Retina (tissue), 1 donor: Measurements from ENCODE around the gene TECPR1.
"Not testable (repeated sequence)": the region's sequence is repeated elsewhere in the genome, so short reads cannot be mapped to it uniquely, and the experiment has no call there.

Experiments used
- DNase-seq: peaks from one replicate; pipeline ENCODE4 v3.0.0-alpha.2; 2016

TECPR1 gene

DNA sequence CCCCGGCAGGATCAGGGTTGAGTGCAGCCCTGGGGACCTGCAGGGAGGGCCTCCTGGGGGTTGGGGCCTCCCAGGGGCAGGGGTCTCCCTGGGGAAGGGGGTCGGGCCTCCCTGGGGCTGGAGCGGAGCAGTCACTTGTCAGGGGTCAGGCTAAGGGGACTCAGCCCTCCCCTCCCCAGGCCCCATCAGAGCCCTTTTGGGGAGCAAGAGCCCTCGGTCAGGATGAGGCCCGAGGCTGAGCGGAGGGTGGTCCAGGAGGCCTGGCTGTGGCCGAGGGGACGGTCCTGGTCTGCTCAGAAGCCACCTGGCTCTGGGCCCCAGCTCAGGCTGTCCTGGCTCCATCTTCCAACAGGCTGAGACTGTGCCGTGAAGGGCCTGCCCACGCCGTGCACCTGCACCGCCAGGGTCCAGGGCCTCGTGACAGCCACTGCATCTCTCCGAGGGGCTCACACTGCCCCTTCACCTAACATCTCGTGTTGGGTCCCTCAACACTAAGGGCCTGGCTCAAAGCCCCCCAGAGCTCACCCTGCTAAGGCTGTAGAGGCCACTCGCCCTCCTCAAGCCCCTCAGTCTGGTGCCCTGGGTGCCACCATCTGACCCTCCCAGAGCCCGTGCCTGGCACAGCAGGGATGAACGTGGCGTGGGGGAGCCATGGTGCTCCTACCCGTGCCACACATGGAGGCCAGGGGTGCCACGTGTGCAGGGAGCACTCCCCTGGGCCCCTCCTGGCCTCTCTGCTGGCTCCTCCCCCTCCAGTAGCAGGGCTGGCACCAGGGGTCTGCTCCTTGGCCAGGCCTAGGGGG lies 27.9 kb downstream of the TECPR1 start:
- DNase-seq: no peak

DNA sequence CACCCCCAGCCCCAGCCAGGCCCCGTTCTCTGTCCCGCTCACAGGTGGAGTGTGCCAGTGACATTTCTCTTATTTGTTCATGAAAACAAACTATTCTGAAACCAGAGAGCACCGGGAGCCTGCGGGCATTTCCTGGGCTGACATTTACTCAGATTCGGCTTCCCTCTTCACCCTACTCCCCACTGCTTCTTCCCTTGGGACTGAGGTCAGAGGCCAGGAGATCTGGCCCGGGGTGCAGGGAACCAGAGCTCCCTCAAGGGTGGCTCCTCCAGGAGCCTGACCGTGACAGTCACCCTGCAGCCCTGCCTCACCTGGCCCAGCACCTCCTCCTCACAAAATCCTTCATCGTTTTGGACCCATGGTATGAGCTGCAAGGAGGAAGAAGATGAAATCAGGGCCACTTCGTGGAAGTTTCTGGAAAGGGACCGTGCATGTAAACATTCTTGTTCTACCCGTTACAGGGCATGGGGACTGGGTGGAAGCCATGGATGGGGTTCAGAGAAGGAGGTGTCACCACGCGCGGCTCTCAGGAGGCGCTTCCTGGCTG lies 28.6 kb downstream of the TECPR1 start:
- no peak for DNase-seq

DNA sequence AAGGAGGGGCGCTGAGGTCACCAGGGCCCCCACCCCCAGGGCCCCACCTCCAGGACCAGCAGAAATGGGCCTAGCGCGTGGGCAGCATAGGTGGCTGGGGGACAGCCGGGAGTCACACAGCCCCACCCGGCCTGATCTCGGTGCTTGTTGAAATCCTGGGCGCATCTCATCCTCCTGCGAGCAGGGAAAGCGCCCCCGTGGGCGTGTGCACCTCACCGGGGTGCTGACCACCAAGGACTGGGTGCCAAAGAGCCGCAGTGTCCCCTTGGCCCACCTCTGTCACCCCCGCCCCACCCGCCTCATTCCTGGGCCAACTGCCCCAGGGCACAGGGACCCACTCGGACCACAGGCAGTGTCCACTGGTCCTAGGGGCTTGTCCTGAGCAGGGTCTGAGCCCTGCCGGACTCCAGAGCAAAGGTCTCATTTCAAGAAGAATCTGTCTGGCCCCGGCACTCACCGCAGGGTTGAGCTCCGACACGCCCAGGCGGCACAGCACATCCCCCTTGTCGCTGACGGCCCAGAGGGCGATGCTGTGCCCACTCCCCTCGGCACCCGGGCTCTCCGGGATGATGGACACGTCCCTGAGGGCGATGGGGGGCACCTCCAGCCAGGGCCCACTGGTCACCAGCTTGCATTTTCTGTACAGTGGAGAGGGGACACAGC lies 29.4 kb downstream of the TECPR1 start:
- DNase-seq: no peak

DNA sequence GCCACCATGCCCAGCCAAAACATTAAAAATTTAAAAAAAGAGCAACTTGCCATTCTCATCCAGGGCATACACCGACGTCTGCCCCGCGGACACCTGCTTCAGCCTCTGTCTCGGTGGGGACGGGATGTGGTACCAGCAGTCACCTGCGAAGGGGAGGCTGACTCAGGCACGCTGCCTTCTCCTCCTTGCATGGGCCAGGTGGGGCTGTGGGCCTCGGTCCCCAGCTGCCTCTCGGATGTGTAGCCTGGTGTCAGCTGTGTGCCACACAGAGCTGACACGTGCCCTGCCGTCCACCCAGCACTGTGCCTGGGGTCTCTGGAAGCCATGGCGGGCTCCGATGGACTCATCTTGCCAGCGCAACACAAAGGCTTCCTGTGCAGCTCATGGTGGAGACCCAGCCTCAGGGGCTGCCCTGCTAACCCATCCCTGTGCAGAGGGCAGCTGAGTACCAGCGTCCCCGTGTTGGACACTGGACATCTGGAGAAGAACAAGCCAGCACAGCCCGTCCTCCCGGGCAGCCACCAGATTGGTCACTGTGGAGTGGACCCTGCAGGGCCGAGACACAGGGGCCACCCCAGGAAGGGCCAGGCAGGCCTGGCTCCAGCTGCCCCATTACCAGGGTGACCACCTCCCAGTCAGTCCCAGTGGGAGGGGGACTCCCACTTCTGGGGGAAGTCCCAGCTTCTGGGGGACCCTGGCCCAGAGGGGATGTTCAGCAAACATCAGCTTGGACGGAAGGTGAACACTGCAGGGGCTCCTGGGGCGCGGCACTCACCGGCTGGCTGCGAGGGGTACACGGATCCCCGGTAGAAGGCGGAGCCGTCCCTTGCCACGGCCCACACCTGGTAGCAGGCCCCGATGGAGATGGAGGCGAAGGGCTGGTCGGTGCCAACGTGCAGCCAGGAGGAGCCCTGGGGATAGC lies 30.2 kb downstream of the TECPR1 start:
- DNase-seq: no peak

DNA sequence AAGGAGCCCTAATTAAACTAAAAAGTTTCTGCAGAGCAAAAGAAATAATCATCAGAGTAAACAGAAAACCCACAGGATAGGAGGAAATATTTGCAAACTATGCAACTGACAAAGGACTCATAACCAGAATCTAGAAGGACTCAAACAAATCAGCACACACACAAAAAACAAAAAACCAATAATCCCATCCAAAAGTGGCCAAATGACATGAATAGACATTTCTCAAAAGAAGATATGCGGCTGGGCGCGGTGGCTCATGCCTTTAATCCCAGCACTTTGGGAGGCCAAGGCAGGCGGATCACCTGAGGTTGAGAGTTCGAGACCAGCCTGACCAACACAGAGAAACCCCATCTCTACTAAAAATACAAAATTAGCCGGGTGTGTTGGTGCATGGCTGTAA lies 32.6 kb downstream of the TECPR1 start:
- DNase-seq: not testable (repeated sequence)

DNA sequence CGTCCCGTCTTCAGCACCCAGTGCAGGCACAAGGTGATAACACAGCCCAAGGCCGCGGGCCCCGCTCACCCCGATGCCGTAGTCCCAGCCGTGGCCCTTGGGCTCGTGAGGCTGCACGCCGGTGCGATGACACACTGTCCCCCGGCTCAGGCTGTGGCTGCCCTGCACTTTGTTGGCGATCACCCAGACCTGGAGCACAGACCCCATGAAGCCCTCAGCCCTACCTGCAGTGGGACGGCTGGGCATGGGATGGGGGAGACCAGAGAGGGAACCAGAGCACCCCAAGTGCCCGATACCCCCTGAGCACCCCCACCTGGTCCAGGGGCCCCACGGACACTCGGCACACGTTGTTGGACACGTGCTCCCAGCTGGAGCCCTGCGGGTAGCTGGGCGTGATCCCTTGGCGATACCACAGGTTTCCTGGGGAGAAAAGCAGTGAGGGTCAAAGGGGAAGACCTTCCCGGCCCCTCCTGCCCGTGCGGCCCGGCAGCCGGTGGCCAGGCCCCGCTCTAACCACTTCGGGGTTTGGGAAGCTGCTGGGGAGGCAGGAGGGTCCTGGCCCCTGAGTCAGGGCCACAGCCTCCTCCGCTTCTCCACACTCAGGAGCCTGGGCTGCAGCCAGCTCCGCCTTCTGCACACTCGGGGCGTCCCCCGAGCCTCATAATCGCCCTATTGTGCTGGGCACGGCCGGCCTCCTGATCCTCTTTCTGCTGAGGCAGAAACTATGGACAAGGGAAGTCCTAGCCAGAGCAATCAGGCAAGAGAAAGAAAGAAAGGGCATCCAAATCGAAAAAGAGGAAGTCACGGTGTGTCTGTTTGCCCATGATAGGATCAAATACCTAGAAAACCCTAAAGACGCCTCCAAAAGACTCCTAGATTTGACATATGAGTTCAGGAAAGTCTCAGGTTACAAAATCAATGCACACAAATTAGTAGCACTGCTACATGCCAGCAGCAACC lies 34.1 kb downstream of the TECPR1 start:
- DNase-seq: no peak

DNA sequence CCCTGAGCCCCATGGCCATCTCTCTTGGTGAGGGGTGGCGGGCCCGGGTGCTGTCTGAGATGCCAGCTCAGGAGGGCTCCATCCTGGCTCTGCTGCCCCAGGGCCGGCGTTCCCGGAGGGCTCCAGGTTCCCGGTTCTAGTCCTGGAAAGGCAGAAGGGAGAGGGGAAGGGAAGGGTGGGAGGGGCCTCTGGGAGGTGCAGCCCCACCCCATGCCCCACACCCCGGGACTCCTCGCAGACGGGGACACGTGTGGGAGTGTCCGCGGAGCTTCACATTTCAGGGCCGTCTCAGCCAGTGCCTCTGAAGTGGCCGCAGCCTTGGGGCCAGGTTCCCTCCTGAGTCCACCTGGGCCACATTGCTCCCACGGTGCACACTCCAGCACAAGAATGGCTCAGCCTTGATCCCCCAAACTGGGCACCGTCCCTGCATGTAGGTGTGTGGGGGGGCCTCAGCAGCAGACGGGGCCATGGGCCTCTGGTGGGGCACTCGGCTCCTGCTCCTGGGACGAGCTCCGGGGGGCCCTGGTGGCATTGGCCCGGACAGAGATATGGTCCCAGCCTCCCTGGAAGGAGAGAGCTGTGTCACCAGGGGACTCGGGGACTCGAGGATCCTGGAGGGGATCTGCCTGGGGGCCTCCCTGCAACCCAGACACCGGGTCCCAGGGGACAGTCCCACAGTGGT lies 35.0 kb downstream of the TECPR1 start:
- DNase-seq: no peak

DNA sequence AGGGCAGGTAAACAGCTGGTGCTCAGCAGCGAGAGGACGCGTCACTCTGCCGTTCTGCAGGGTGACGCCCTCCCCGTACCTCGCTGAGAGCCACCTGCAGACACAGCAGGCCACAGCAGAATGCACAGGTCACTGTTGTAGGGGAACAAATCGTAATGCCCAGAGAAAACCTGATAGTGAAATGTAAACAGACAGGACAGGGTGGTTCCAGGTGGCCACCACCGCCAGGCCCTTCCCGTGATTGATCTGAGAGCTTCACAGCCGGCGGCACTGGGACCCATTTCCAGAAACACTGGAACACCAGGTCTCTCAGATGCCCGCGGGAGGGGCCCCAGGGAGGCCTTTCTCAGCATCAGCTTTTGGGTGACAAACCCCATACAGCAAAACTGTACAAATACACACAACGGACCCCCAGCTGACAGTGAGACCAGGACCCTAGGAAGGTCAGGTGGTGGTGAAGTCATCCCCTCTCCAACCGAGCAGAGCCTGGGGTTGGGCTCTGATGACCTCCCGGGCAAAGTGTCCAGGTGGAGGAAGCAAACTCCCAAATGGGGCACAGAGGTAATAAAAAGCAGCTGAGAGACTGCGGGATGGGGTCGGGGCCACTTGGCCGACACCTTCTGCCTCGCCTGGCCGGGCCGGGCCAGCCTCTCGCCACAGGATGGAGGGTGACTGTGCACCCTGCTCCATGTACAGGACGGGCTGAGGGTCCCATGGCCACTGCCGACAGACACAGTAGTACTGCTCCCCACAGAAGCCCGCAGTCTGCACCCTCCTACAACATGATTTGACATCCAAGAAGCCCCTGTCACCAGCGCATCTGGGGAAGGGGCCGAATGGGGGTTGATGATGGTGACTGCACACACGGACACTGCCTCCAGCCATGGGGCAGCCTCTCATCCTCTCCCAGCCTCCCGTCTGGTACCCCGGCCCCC lies 36.2 kb downstream of the TECPR1 start:
- DNase-seq: no peak

DNA sequence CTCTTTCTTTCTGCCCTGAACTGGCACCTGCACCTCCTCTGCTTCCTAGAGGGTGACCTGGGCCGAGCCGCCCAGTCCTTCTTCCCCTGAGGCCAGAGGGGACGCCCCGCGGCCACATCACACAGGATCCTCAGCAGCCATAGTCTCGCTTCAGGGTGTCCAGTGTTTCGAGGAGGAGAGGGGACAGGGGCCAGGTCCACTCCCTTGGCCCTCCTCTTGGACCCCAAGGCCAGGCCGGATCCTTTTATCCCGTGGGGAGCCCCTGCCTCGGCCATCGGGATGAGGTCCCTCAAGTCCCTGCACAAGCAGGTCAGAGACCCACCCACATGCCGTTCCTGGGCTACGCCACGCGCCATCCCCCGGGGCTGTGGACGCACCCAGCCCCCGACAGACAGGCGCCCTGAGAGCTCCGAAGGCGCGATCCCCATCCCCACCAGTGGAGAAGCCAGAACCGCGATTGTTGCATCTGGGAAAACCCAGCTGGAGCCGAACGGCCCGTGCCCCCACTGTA lies 37.2 kb downstream of the TECPR1 start:
- DNase-seq: no peak

DNA sequence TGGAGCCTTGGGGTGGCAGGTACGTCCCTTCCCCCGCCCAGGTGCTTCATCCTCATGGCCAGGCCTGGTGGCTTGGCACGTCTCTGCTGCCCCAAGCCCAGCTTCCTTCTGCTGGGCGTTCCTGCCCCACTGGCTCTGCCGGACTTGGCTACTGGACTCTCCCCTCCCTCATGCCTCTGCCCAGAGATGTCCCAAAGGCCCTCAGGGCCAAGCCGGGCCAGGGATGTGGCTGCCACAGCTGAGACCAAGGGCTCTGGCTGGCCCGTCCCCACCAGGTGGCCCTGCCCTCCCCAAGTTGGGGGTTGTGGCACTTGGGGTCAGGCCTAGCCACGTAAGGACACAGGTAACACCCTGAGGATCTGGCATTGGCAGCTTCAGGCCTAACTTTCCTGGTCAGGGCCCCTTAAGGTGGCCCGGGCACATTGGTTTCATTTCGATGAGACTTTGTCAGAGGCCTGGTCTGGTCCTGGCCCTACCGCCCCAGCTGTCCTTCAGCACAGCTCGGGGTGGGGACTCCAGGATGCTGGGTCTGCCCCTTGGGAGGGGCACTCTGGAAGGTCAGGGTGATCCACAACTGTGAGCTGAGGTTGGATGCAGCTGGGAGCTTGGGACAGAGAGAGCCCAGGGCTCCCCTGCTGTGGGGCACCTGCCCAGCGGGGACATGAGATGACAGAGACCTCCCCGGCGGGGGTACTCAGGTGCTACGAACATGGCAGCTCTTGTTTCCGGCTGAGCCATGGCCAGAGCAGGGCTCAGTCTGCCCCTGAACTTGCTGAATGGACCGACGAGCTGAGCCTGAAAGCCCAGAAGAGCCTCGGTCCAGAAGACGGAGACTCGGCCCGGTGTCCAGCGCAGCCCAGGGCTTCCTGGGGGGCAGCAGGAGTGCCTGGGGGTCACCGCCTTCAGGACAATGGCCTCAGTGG lies 37.9 kb downstream of the TECPR1 start:
- no peak for DNase-seq

DNA sequence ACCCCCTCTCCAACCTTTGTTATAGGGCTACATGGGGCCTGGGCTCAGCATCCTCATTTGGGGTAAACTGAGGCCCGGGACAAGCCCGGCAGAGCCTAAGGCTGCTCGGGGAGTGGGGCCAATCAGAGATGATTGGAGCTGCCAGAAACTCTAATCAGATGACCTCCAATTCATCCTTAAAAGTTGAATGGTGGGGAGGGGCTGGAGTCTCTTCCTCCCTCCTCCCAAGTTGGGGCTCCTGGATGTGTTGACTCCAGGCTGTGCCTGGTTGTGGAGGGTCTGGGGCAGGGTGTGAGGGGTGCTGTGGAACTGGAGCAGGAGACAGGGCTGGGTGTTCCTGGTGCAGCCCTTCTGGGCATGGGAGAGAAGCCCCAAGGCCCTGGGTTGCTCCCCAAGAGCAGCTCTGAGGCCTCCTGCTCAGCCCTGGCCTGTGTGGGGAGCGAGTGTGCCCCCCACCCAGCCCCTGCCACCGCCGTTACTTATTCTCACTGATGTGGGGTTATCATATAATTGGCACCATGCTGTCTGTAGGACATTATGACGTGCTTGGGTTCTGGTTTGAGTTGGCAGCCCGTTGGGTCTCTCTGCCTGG lies 38.6 kb downstream of the TECPR1 start:
- DNase-seq: no peak

DNA sequence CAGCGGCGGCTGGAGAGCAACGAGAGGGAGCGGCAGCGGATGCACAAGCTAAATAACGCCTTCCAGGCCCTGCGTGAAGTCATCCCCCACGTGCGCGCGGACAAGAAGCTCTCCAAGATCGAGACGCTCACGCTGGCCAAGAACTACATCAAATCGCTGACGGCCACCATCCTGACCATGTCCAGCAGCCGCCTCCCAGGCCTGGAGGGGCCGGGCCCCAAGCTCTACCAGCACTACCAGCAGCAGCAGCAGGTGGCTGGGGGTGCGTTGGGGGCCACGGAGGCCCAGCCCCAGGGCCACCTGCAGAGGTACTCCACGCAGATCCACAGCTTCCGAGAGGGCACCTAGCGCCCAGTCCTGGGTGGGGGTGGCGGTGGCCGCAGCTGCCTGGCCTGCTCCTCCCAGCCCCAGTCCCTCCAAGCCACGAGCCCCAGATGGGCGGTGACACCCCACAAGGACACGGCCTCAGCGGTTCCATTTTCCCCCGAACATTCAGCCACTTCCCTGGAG lies 39.4 kb downstream of the TECPR1 start:
- no peak for DNase-seq

DNA sequence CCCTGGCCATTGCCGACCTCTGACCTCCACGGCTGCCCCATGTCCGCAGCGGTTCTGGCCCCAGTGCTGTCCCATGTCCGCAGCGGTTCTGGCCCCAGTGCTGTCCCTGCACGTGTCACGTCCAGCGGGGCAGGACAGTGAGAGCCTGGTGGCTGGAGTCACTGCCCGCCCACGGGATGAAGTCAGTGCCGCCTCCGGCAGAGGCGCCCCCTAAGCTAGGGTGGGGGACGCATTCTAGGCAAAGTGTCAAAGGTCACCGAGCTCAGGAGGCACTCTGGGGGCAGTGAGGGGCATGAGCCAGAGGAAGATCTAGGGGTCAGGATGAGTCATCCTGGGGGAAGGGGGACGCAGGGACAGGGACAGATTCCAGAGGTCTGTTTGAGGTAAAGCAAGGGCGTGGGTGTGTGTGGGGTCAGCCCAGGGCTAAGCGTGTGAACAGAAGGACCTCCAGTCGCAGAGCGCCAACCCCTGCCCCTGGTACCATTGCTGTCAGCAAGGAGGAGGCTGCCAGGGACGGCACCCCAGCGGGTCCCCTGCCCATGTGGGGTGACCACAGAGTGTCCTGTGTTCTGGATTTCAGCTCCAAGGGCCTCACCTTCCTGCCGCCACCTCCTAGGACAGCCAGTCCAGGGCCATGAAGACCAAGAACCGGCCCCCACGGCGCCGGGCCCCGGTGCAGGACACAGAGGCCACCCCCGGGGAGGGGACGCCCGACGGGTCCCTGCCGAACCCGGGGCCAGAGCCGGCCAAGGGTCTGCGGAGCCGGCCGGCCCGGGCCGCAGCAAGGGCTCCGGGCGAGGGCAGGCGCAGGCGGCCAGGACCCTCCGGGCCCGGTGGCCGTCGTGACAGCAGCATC lies 40.1 kb downstream of the TECPR1 start:
- peak; percentile 37 for DNase-seq

DNA sequence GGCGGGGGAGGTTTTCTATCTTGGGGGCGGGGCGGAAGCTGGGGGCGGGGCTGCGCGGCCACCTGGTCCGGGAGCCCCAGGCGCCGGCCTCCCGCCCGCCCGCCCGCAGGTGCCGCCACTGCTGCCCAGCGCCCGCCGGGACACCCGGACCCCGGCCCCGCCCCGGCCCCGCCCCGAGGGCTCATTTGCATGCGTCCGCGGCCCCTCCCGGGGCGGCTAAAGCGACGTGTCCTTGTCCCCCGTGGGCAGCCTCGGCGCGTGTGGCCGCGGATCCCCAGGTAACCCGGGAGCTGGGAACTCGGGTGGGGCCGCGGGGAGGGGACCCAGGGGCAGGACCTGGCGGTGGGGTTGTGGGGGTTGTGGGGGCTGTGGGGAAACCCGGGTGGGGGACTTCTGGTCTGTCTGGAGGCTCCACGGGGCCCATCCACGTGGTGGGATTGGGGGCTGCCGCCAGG lies 40.8 kb downstream of the TECPR1 start, which contains the start of gene BHLHA15:
BHLHA15 (plus strand) TSS at position 219 of the 455 bp plus-strand sequence. CDS start 871 bp downstream, outside the sequence.
- DNase-seq: no peak

DNA sequence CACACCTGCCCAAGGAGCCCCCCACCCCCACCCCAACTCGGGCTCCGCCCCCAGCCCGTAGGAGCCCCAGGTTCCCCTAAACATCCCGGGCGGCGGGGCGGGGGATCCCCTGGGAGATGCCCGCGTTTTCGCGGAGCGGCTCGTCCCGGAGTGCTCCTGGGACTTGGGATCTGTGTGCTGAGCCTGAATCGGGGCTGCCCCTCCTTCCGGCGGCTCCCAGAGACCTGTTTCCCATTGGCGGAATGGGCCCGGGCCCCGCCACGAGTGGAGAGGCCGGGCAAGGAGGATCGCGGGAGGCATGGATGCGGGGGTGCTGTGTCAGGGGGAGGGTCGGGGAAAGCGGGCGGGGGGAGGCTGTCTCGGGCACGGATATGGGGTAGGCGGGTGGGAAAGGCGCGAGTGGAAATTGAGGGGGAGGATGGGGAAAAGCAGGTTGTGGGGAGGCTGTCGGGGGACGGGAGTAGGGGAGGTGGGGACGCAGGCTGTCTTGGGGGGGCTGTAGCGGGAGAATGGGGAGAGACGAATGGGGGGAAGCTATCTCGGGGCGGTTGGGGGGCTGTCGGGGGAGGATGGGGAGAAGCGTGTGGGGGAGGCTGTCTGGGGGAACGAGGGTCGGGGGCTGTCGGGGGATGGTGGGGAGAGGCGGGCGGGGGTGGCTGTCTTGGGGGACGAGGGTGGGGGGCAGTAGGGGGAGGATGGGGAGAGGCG lies 41.4 kb downstream of the TECPR1 start:
- DNase-seq: no peak
